WTC11 (cell line): Measurements from ENCODE around the gene KCNK16. TPM values are rescaled to one million over a fixed set of nuclear protein-coding genes. Genes with fewer than 3 reads are reported as not detected.

Experiments
- ATAC-seq: fragments of 200-7000 bp; cut with Tn5 transposase; 2 replicates; pipeline ENCODE4 v1.10.0; 2021; ENCODE audit warnings: mild to moderate bottlenecking, moderate library complexity
- CTCF ChIA-PET: fragments of 300-600 bp; sonication (Branson Sonifier 250); formaldehyde crosslinking; loops from one replicate; lab custom pipeline; 2021; ENCODE audit warnings: antibody characterized with exemption; lab: Charles Lee
- POLR2A ChIA-PET: fragments of 350-600 bp; sonication (Branson Sonifier 250); formaldehyde crosslinking; loops from one replicate; lab custom pipeline; 2021; ENCODE audit warnings: antibody characterized with exemption; lab: Charles Lee
- DNase-seq: peaks from one replicate; pipeline ENCODE4 v3.0.0; 2021; ENCODE audit warnings: low spot score
- H3K27ac Mint-ChIP-seq: 2 replicates; pipeline ENCODE4 v1.8.0; 2021; ENCODE audit warnings: mixed read lengths
- H3K27me3 Mint-ChIP-seq: 2 replicates; pipeline ENCODE4 v1.8.0; 2021; ENCODE audit warnings: low read depth, mild to moderate bottlenecking, moderate library complexity, mixed read lengths
- H3K36me3 Mint-ChIP-seq: 2 replicates; pipeline ENCODE4 v1.8.0; 2021; ENCODE audit warnings: mixed read lengths
- H3K4me1 Mint-ChIP-seq: 2 replicates; pipeline ENCODE4 v1.8.0; 2022; ENCODE audit warnings: mixed read lengths
- H3K4me3 Mint-ChIP-seq: 2 replicates; pipeline ENCODE4 v1.8.0; 2021; ENCODE audit warnings: mild to moderate bottlenecking, moderate library complexity, mixed read lengths
- H3K9me3 Mint-ChIP-seq: 2 replicates; pipeline ENCODE4 v1.8.0; 2021; ENCODE audit warnings: mixed read lengths
- ATF1 ChIP-seq: sonication (generic); formaldehyde crosslinking; IDR thresholded peaks from 2 replicates; pipeline ENCODE4 v1.8.1; 2023; ENCODE audit warnings: mild to moderate bottlenecking, moderate library complexity, missing genetic modification reagents
- FOXK1 ChIP-seq: sonication (generic); formaldehyde crosslinking; IDR thresholded peaks from 2 replicates; pipeline ENCODE4 v1.8.0; 2022; ENCODE audit warnings: mild to moderate bottlenecking, moderate library complexity, missing genetic modification reagents
- GABPB1 ChIP-seq: sonication (generic); formaldehyde crosslinking; IDR thresholded peaks from 2 replicates; pipeline ENCODE4 v1.8.1; 2023; ENCODE audit warnings: mild to moderate bottlenecking, missing genetic modification reagents
- GTF2I ChIP-seq: fragments of 250-450 bp; sonication (Bioruptor Pico); conservative IDR thresholded peaks from 2 replicates; pipeline ENCODE4 v1.4.0; 2021; ENCODE audit warnings: mild to moderate bottlenecking
- JAZF1 ChIP-seq: fragments of 250-450 bp; sonication (Bioruptor Pico); IDR thresholded peaks from 2 replicates; pipeline ENCODE4 v1.9.0; 2021; ENCODE audit warnings: moderate library complexity, mild to moderate bottlenecking, inconsistent platforms
- NR1H2 ChIP-seq: sonication (generic); formaldehyde crosslinking; IDR thresholded peaks from 2 replicates; pipeline ENCODE4 v1.9.0; 2021; ENCODE audit warnings: mild to moderate bottlenecking, moderate library complexity, missing genetic modification reagents
- NR3C1 ChIP-seq: sonication (generic); formaldehyde crosslinking; conservative IDR thresholded peaks from 2 replicates; pipeline ENCODE4 v1.8.1; 2023; ENCODE audit warnings: low read depth, mild to moderate bottlenecking, missing genetic modification reagents
- SMAD3 ChIP-seq: sonication (generic); formaldehyde crosslinking; IDR thresholded peaks from 2 replicates; pipeline ENCODE4 v1.8.0; 2022; ENCODE audit warnings: missing genetic modification reagents, mild to moderate bottlenecking, borderline replicate concordance
- ZNF671 ChIP-seq: fragments of 250-450 bp; sonication (Bioruptor Pico); IDR thresholded peaks from 2 replicates; pipeline ENCODE4 v1.8.0; 2021; ENCODE audit warnings: mild to moderate bottlenecking
- total RNA-seq: library from RNA; stranded (reverse); gene quantifications from 3 replicates; pipeline ENCODE4 v1.2.3, GENCODE V29; 2021
- TF ChIP-seq, protein P1 (sequence below): sonication (generic); formaldehyde crosslinking; IDR thresholded peaks from 2 replicates; pipeline ENCODE4 v1.8.0; 2022; ENCODE audit warnings: mild to moderate bottlenecking, missing genetic modification reagents
- TF ChIP-seq, protein P2 (sequence below): sonication (generic); formaldehyde crosslinking; IDR thresholded peaks from 2 replicates; pipeline ENCODE4 v1.8.1; 2022; ENCODE audit warnings: mild to moderate bottlenecking, missing genetic modification reagents, moderate library complexity, borderline replicate concordance
- TF ChIP-seq, protein P3 (sequence below): sonication (generic); formaldehyde crosslinking; IDR thresholded peaks from 2 replicates; pipeline ENCODE4 v1.8.0; 2022; ENCODE audit warnings: mild to moderate bottlenecking, missing genetic modification reagents
- TF ChIP-seq, protein P4 (sequence below): sonication (generic); formaldehyde crosslinking; IDR thresholded peaks from 2 replicates; pipeline ENCODE4 v1.8.1; 2023; ENCODE audit warnings: mild to moderate bottlenecking, missing genetic modification reagents, moderate library complexity
- TF ChIP-seq, protein P5 (sequence below): sonication (generic); formaldehyde crosslinking; IDR thresholded peaks from 2 replicates; pipeline ENCODE4 v1.8.1; 2022; ENCODE audit warnings: low read depth, mild to moderate bottlenecking, moderate library complexity, missing genetic modification reagents, borderline replicate concordance
- TF ChIP-seq, protein P6 (sequence below): fragments of 250-450 bp; sonication (Bioruptor Pico); IDR thresholded peaks from 2 replicates; pipeline ENCODE4 v1.9.0; 2021; ENCODE audit warnings: mild to moderate bottlenecking, borderline replicate concordance
- TF ChIP-seq, protein P7 (sequence below): fragments of 250-450 bp; sonication (Bioruptor Pico); IDR thresholded peaks from 2 replicates; pipeline ENCODE4 v1.9.0; 2021; ENCODE audit warnings: mild to moderate bottlenecking

Gene KCNK16
- total RNA-seq, 1 experiment from 2014 or later: not detected

DNA sequence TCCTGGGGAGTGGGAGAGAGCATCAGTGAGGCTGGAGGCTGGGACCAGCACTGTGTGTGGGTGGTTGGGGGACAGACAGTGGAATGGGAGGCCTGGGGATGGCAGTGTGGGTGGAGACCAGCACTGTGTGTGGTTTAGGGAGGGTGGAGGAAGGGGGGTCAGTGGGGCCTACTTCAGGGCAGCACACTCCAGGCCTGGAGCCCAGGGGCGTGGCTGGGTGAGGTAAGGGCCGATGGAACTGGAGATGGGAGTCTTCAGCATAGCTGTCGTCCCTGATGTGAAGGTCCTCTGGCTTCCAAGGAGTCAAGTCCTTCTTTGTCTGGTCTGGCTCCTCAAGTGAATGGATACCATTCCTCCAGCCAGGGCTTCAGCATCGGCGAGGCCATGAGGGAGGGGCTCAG, 26.9 kb downstream of the KCNK16 start (continued):
- TF ChIP-seq, protein P1, sequence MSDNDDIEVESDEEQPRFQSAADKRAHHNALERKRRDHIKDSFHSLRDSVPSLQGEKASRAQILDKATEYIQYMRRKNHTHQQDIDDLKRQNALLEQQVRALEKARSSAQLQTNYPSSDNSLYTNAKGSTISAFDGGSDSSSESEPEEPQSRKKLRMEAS (CRISPR knock-in tag): no peak
- TF ChIP-seq, protein P2, sequence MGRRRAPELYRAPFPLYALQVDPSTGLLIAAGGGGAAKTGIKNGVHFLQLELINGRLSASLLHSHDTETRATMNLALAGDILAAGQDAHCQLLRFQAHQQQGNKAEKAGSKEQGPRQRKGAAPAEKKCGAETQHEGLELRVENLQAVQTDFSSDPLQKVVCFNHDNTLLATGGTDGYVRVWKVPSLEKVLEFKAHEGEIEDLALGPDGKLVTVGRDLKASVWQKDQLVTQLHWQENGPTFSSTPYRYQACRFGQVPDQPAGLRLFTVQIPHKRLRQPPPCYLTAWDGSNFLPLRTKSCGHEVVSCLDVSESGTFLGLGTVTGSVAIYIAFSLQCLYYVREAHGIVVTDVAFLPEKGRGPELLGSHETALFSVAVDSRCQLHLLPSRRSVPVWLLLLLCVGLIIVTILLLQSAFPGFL (CRISPR knock-in tag): no peak
- no peak for TF ChIP-seq JAZF1 (CRISPR knock-in tag)
- no peak for TF ChIP-seq SMAD3
- no peak for TF ChIP-seq FOXK1 (CRISPR knock-in tag)
- TF ChIP-seq NR3C1 (CRISPR knock-in tag): no peak
- no peak for TF ChIP-seq GABPB1 (CRISPR knock-in tag)

DNA sequence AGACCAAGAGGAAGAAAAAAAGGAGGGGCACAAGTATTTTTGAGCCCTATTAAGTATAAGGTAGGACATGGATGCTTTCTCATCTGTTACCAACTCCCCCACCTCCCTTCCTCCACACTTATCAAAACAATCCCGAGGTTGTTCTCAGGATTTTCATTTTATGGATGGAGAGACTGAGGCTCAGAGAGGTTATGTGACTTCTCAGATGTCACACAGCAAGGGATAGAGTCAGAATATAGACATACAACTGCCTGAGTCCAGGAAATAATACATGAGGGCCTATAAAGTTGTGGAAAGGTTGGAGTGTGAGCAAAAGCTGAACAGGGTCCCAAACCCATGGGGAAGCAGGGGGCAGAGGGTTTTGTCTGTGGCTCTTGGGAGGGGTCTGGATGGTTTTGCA, 27.6 kb downstream of the KCNK16 start:
- ChIA-PET CTCF (interaction anchor here (0.7 to 1.7 kb wide), 2 partner anchors 105 to 298 kb away, joined by 3 to 4 read pairs; no protein-coding TSS in a partner anchor), POLR2A (no interaction called here)
- ATAC-seq (no peak), DNase-seq (no peak)
- H3K4me3 Mint-ChIP-seq: no peak overlapping the region
- peaks cover 7% of the 10 kb centered on the region for H3K27me3 Mint-ChIP-seq
- peaks cover 42% of the 10 kb centered on the region for H3K4me1 Mint-ChIP-seq
- no peak overlapping the region for H3K27ac Mint-ChIP-seq
- no peaks in the 10 kb centered on the region for H3K9me3 Mint-ChIP-seq
- TF ChIP-seq, protein P3, sequence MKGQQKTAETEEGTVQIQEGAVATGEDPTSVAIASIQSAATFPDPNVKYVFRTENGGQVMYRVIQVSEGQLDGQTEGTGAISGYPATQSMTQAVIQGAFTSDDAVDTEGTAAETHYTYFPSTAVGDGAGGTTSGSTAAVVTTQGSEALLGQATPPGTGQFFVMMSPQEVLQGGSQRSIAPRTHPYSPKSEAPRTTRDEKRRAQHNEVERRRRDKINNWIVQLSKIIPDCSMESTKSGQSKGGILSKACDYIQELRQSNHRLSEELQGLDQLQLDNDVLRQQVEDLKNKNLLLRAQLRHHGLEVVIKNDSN (CRISPR knock-in tag): no peak
- TF ChIP-seq, protein P4, sequence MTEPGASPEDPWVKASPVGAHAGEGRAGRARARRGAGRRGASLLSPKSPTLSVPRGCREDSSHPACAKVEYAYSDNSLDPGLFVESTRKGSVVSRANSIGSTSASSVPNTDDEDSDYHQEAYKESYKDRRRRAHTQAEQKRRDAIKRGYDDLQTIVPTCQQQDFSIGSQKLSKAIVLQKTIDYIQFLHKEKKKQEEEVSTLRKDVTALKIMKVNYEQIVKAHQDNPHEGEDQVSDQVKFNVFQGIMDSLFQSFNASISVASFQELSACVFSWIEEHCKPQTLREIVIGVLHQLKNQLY (CRISPR knock-in tag): no peak
- H3K36me3 Mint-ChIP-seq: no peaks in the 10 kb centered on the region

DNA sequence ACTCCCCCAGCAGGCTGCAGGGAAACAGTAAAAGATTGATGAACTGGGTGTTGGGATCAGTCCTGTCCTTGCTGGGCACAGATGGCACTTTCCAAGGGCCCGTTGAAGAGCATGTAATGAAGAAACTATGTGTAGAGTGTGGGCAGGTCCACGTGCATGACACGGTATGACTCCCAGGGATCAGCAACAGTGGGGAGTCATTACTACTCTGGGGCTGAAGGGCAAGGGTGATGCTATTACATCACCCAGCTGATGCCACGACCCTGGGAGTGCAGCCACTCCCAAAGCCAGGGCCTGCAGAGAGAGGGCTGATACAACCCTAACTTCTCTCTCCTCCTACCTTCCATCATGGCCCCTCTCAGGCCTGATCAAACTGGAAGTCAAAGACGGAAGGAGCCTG, 28.4 kb downstream of the KCNK16 start:
- DNase-seq (no peak), ATAC-seq (no peak)
- H3K4me1 Mint-ChIP-seq: peaks cover 48% of the 10 kb centered on the region
- no peak overlapping the region for H3K27ac Mint-ChIP-seq
- CTCF ChIA-PET: interaction anchor here (0.7 to 1.7 kb wide), 3 partner anchors 9 to 297 kb away, joined by 3 to 4 read pairs (median 4); no protein-coding TSS in a partner anchor
- peaks cover 7% of the 10 kb centered on the region for H3K27me3 Mint-ChIP-seq
- H3K36me3 Mint-ChIP-seq: no peaks in the 10 kb centered on the region
- no peak overlapping the region for H3K4me3 Mint-ChIP-seq
- TF ChIP-seq, protein P5, sequence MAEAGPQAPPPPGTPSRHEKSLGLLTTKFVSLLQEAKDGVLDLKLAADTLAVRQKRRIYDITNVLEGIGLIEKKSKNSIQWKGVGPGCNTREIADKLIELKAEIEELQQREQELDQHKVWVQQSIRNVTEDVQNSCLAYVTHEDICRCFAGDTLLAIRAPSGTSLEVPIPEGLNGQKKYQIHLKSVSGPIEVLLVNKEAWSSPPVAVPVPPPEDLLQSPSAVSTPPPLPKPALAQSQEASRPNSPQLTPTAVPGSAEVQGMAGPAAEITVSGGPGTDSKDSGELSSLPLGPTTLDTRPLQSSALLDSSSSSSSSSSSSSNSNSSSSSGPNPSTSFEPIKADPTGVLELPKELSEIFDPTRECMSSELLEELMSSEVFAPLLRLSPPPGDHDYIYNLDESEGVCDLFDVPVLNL (CRISPR knock-in tag): no peak
- TF ChIP-seq ATF1: no peak
- no peak for TF ChIP-seq ZNF671
- TF ChIP-seq, protein P6, sequence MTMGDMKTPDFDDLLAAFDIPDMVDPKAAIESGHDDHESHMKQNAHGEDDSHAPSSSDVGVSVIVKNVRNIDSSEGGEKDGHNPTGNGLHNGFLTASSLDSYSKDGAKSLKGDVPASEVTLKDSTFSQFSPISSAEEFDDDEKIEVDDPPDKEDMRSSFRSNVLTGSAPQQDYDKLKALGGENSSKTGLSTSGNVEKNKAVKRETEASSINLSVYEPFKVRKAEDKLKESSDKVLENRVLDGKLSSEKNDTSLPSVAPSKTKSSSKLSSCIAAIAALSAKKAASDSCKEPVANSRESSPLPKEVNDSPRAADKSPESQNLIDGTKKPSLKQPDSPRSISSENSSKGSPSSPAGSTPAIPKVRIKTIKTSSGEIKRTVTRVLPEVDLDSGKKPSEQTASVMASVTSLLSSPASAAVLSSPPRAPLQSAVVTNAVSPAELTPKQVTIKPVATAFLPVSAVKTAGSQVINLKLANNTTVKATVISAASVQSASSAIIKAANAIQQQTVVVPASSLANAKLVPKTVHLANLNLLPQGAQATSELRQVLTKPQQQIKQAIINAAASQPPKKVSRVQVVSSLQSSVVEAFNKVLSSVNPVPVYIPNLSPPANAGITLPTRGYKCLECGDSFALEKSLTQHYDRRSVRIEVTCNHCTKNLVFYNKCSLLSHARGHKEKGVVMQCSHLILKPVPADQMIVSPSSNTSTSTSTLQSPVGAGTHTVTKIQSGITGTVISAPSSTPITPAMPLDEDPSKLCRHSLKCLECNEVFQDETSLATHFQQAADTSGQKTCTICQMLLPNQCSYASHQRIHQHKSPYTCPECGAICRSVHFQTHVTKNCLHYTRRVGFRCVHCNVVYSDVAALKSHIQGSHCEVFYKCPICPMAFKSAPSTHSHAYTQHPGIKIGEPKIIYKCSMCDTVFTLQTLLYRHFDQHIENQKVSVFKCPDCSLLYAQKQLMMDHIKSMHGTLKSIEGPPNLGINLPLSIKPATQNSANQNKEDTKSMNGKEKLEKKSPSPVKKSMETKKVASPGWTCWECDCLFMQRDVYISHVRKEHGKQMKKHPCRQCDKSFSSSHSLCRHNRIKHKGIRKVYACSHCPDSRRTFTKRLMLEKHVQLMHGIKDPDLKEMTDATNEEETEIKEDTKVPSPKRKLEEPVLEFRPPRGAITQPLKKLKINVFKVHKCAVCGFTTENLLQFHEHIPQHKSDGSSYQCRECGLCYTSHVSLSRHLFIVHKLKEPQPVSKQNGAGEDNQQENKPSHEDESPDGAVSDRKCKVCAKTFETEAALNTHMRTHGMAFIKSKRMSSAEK (CRISPR knock-in tag): no peak
- no peak for TF ChIP-seq NR1H2 (CRISPR knock-in tag)
- TF ChIP-seq GTF2I (CRISPR knock-in tag): no peak
- TF ChIP-seq, protein P7, sequence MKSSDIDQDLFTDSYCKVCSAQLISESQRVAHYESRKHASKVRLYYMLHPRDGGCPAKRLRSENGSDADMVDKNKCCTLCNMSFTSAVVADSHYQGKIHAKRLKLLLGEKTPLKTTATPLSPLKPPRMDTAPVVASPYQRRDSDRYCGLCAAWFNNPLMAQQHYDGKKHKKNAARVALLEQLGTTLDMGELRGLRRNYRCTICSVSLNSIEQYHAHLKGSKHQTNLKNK (CRISPR knock-in tag): no peak
- TF ChIP-seq, protein P1 (CRISPR knock-in tag): no peak
- H3K9me3 Mint-ChIP-seq: peaks cover 4% of the 10 kb centered on the region; the same call in 1 of the 2 replicates
- POLR2A ChIA-PET: no interaction called here
